AG04450 (cell line): Measurements from ENCODE around the gene TRAF3. TPM values are rescaled to one million over a fixed set of nuclear protein-coding genes. Genes with fewer than 3 reads are reported as not detected.

Experiments used
- CTCF ChIA-PET: fragments of 300-600, 350-600 bp; formaldehyde crosslinking; extraction: SDS; loops from one replicate; lab custom pipeline; 2022; ENCODE audit warnings: antibody characterized with exemption, inconsistent platforms; lab: Charles Lee
- POLR2A ChIA-PET: fragments of 350-600 bp; formaldehyde crosslinking; extraction: SDS; loops from one replicate; lab custom pipeline; 2021; ENCODE audit warnings: antibody characterized with exemption, inconsistent platforms; lab: Yijun Ruan, JAX
- DNase-seq: peaks from one replicate; pipeline ENCODE4 v3.0.0-alpha.2; 2011; ENCODE audit warnings: low read depth, low spot score
- H3K27ac ChIP-seq: one replicate; pipeline ENCODE4 v1.5.1; 2012; ENCODE audit warnings: low read depth, low read length, control low read depth
- H3K27me3 ChIP-seq: one replicate; pipeline ENCODE4 v1.6.0; 2012; ENCODE audit warnings: low read length; ENCODE audit not compliant: control insufficient read depth, insufficient read depth
- H3K4me3 ChIP-seq: 2 replicates; pipeline ENCODE4 v1.5.1; 2011; ENCODE audit warnings: mild to moderate bottlenecking, low read depth, low read length, control low read depth
- H3K9me3 ChIP-seq: 2 replicates; pipeline ENCODE4 v1.5.1; 2012; ENCODE audit warnings: low read length; ENCODE audit not compliant: control insufficient read depth, insufficient read depth
- polyA plus RNA-seq: library from polyadenylated mRNA; depleted of rRNA; stranded (reverse); fragments of >200 nt; gene quantifications from 2 replicates; pipeline ENCODE4 v1.2.3, GENCODE V29; 2011
- TF ChIP-seq, protein P1 (sequence below): IDR thresholded peaks from 2 replicates; pipeline ENCODE4 v1.5.1; 2011; ENCODE audit warnings: low read depth, low read length, control low read depth, inconsistent platforms

TRAF3 gene
- polyA plus RNA-seq, 1 experiment: 24.9 TPM

DNA sequence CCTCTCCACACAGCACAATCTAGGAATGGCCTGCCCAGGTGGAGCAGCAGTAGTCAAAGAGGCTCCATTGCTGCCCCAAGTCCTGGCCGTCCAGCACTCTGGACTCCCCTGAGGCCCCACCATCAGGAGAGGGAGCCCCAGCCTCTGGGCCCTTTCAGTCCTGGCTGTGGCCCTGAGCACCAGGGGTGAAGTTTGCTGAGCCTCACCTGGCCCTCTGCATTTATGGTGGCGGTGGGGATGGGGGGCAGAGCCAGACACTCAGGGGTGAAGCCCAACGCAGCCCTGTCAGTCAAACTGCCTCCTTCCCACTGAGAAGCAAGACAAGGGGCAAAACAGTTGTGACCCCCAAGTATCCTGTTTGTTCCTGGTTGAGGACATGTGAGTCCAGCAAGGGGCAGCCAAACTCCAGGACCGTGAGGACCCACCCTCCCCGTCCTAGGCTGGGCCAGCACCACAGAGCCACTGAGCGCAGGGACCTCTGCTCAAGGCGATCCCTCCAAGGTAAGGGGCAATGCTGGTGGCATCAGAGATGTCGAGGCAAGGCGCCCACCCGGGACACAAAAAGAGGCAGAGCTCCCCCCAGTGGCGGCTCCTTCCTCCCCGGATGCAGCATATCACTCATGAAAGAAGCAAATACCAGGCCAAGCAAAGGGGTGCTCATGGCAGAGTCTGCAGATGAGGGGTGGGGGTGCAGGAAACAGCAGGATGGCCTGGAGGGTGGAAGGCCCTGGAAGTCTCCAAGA lies 140.4 kb downstream of the TRAF3 start:
- no peak for DNase-seq
- H3K27ac ChIP-seq: no peak overlapping the region
- H3K27me3 ChIP-seq: peaks cover 11% of the 10 kb centered on the region
- CTCF ChIA-PET: interaction anchor here (1.4 to 2.7 kb wide), 2 partner anchors 142 to 223 kb away, joined by 6 to 25 read pairs; no protein-coding TSS in a partner anchor
- H3K4me3 ChIP-seq: no peak overlapping the region
- TF ChIP-seq, protein P1, sequence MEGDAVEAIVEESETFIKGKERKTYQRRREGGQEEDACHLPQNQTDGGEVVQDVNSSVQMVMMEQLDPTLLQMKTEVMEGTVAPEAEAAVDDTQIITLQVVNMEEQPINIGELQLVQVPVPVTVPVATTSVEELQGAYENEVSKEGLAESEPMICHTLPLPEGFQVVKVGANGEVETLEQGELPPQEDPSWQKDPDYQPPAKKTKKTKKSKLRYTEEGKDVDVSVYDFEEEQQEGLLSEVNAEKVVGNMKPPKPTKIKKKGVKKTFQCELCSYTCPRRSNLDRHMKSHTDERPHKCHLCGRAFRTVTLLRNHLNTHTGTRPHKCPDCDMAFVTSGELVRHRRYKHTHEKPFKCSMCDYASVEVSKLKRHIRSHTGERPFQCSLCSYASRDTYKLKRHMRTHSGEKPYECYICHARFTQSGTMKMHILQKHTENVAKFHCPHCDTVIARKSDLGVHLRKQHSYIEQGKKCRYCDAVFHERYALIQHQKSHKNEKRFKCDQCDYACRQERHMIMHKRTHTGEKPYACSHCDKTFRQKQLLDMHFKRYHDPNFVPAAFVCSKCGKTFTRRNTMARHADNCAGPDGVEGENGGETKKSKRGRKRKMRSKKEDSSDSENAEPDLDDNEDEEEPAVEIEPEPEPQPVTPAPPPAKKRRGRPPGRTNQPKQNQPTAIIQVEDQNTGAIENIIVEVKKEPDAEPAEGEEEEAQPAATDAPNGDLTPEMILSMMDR: peak; percentile 73
- H3K9me3 ChIP-seq: peaks cover 3% of the 10 kb centered on the region; the same call in 1 of the 2 replicates
- POLR2A ChIA-PET: interaction anchor here (0.6 kb wide), 1 partner anchor 143 kb away, joined by 3 read pairs; no protein-coding TSS in a partner anchor

DNA sequence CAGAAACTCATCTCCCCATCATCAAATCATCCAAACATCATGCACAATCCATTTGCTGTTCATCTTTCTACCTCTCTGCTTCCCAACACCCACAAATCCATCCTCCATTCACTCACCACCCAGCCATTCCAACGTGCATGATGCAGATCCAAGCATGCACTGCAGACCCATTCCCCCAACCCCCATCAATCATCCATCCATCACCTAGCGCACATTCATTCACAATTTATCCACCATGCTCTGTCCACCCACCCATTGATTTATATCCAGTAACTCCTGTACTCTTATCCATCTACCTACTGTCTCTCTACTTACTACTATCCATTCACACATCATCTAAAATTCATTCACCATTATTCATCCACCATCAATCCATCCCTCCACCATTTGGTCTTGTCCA lies 141.2 kb downstream of the TRAF3 start:
- POLR2A ChIA-PET: interaction anchor here (0.6 kb wide), 1 partner anchor 144 kb away, joined by 3 read pairs; no protein-coding TSS in a partner anchor
- Histone ChIP-seq H3K27ac (no peak overlapping the region), H3K4me3 (no peak overlapping the region), H3K9me3 (peaks cover 3% of the 10 kb centered on the region; the same call in 1 of the 2 replicates), H3K27me3 (peaks cover 19% of the 10 kb centered on the region)
- TF ChIP-seq, protein P1: no peak
- no peak for DNase-seq
- CTCF ChIA-PET: interaction anchor here (1.4 to 2.7 kb wide), 2 partner anchors 143 to 224 kb away, joined by 6 to 25 read pairs; no protein-coding TSS in a partner anchor

DNA sequence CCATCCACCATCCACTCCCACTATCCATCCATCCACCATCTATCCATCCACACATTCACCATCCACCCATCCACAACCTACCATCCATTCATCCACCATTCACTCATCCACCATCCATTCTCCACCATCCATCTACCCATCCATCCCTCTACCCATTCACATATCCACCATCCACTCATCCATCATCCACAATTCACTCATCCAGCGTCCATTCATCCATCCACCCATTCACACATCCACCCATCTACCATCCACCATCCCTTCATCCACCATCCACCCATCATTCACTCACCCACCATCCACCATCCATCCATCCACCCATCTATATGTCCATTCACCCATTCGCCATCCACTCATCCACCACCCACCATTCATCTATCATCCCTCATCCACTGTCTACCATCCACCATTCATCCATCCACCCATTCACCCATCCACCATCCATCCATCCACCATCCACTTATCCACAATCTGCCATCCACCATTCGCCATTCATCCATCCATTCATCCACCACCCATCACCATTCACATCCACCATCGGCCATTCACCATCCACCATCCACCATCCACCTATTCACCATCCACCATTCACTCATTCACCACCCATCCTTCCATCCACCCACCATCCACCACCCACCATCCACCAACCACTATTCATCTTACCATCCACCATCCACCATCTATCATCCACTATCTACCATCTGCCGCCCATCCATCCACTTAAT lies 143.2 kb downstream of the TRAF3 start:
- no peak overlapping the region for H3K4me3 ChIP-seq
- no peak for DNase-seq
- CTCF ChIA-PET: no interaction called here
- POLR2A ChIA-PET: no interaction called here
- TF ChIP-seq, protein P1: no peak
- H3K9me3 ChIP-seq: peaks cover 3% of the 10 kb centered on the region; the same call in 1 of the 2 replicates
- no peak overlapping the region for H3K27ac ChIP-seq
- peaks cover 38% of the 10 kb centered on the region for H3K27me3 ChIP-seq

DNA sequence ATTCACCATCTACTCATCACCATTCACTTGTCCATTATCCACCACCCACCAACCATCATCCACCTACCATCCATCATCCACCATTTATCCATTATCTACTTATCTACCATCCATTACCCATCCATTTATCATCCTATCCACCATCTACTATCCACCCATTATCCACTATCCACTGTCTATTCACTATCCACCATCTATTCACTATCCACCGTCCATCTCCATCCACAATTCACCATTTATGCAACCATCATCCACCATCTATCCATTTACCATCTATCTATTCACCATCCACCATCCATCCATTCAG lies 143.7 kb downstream of the TRAF3 start:
- ChIA-PET POLR2A (no interaction called here), CTCF (no interaction called here)
- H3K27me3 ChIP-seq: peaks cover 43% of the 10 kb centered on the region
- no peak overlapping the region for H3K4me3 ChIP-seq
- DNase-seq: no peak
- no peak overlapping the region for H3K27ac ChIP-seq
- TF ChIP-seq, protein P1: no peak
- H3K9me3 ChIP-seq: peaks cover 3% of the 10 kb centered on the region; the same call in 1 of the 2 replicates
